Neural cell (in vitro differentiated cells): ENCODE results near the gene RNF7.

Source experiments
- EP300 ChIP-seq: fragments of 450-650 bp; conservative IDR thresholded peaks from 2 replicates; pipeline ENCODE4 v1.6.1; 2014; ENCODE audit warnings: antibody characterized with exemption, mild to moderate bottlenecking, moderate library complexity; ENCODE audit not compliant: poor library complexity, severe bottlenecking
- EZH2 ChIP-seq: fragments of 200-600, 300-800 bp; shearing (Covaris generic), sonication (generic); IDR thresholded peaks from 2 replicates; pipeline ENCODE4 v1.6.1; 2014; ENCODE audit warnings: antibody characterized with exemption, low read length, borderline replicate concordance, mild to moderate bottlenecking; ENCODE audit not compliant: insufficient read depth, poor library complexity, severe bottlenecking
- POLR2AphosphoS5 ChIP-seq: IDR thresholded peaks from 2 replicates; pipeline ENCODE4 v1.6.1; 2012
- RAD21 ChIP-seq: fragments of 450-650 bp; conservative IDR thresholded peaks from 2 replicates; pipeline ENCODE4 v1.6.1; 2014; ENCODE audit warnings: antibody characterized with exemption, mild to moderate bottlenecking, moderate library complexity
- TF ChIP-seq, protein P1 (sequence below): fragments of 450-650 bp; IDR thresholded peaks from 2 replicates; pipeline ENCODE4 v1.5.1; 2014; ENCODE audit warnings: antibody characterized with exemption, mild to moderate bottlenecking, moderate library complexity; ENCODE audit not compliant: poor library complexity, severe bottlenecking
- TF ChIP-seq, protein P2 (sequence below): IDR thresholded peaks from 2 replicates; pipeline ENCODE4 v1.6.1; 2012; ENCODE audit warnings: borderline replicate concordance

DNA sequence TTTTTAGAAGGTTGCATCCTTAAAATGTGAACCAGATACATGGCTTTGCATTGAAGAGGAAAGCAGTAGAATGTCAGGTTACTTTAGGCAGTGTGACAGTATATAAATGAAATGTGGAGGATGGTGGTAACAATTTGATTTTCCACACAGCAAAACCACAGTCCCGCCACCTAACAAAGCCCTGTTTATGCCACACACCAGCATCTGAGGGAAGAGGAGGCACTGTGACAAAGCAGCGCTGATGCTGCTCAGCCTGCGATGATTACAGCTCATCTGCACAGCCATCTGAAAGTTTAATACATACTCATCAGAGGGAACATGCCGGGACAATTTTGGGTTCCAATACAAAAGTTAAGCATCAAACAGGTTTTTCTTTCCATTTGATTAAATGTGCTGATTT lies 8.9 kb downstream of the RNF7 start:
- TF ChIP-seq, protein P1, sequence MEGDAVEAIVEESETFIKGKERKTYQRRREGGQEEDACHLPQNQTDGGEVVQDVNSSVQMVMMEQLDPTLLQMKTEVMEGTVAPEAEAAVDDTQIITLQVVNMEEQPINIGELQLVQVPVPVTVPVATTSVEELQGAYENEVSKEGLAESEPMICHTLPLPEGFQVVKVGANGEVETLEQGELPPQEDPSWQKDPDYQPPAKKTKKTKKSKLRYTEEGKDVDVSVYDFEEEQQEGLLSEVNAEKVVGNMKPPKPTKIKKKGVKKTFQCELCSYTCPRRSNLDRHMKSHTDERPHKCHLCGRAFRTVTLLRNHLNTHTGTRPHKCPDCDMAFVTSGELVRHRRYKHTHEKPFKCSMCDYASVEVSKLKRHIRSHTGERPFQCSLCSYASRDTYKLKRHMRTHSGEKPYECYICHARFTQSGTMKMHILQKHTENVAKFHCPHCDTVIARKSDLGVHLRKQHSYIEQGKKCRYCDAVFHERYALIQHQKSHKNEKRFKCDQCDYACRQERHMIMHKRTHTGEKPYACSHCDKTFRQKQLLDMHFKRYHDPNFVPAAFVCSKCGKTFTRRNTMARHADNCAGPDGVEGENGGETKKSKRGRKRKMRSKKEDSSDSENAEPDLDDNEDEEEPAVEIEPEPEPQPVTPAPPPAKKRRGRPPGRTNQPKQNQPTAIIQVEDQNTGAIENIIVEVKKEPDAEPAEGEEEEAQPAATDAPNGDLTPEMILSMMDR, result no peak
- TF ChIP-seq, protein P2, sequence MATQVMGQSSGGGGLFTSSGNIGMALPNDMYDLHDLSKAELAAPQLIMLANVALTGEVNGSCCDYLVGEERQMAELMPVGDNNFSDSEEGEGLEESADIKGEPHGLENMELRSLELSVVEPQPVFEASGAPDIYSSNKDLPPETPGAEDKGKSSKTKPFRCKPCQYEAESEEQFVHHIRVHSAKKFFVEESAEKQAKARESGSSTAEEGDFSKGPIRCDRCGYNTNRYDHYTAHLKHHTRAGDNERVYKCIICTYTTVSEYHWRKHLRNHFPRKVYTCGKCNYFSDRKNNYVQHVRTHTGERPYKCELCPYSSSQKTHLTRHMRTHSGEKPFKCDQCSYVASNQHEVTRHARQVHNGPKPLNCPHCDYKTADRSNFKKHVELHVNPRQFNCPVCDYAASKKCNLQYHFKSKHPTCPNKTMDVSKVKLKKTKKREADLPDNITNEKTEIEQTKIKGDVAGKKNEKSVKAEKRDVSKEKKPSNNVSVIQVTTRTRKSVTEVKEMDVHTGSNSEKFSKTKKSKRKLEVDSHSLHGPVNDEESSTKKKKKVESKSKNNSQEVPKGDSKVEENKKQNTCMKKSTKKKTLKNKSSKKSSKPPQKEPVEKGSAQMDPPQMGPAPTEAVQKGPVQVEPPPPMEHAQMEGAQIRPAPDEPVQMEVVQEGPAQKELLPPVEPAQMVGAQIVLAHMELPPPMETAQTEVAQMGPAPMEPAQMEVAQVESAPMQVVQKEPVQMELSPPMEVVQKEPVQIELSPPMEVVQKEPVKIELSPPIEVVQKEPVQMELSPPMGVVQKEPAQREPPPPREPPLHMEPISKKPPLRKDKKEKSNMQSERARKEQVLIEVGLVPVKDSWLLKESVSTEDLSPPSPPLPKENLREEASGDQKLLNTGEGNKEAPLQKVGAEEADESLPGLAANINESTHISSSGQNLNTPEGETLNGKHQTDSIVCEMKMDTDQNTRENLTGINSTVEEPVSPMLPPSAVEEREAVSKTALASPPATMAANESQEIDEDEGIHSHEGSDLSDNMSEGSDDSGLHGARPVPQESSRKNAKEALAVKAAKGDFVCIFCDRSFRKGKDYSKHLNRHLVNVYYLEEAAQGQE, result no peak
- TF ChIP-seq EP300 (no peak), EZH2 (no peak), POLR2AphosphoS5 (no peak), RAD21 (no peak)
